Loucy (cell line): ENCODE data around the gene CHP2.
A peak's percentile ranks its signal among the peaks of the same experiment; 100 is the strongest.
"Not testable (repeated sequence)": the region's sequence is repeated elsewhere in the genome, so short reads cannot be mapped to it uniquely, and the experiment has no call there.

ENCODE experiments used
- H2AFZ ChIP-seq: fragments of 200-600 bp; sonication (generic); 2 replicates; pipeline ENCODE4 v1.6.0; 2016; ENCODE audit warnings: antibody characterized with exemption, mild to moderate bottlenecking, low read length, moderate library complexity
- H3F3A ChIP-seq: fragments of 200-600 bp; 2 replicates; pipeline ENCODE4 v1.6.0; 2016; ENCODE audit warnings: antibody characterized with exemption, low read depth, mild to moderate bottlenecking
- H3K27me3 ChIP-seq: fragments of 200-600 bp; sonication (generic); 2 replicates; pipeline ENCODE4 v1.6.1; 2014; ENCODE audit warnings: low read length, mild to moderate bottlenecking; ENCODE audit not compliant: insufficient read depth, poor library complexity, severe bottlenecking
- H3K36me3 ChIP-seq: fragments of 200-600 bp; sonication (generic); 2 replicates; pipeline ENCODE4 v1.6.1; 2016; ENCODE audit warnings: low read length; ENCODE audit not compliant: insufficient read depth
- H3K4me1 ChIP-seq: fragments of 200-600 bp; sonication (generic); 2 replicates; pipeline ENCODE4 v1.5.1; 2014; ENCODE audit warnings: low read length, mild to moderate bottlenecking; ENCODE audit not compliant: insufficient read depth, poor library complexity, severe bottlenecking
- H3K4me2 ChIP-seq: fragments of 200-600 bp; sonication (generic); 2 replicates; pipeline ENCODE4 v1.6.0; 2014; ENCODE audit warnings: antibody characterized with exemption, low read length, low read depth, mild to moderate bottlenecking; ENCODE audit not compliant: poor library complexity, severe bottlenecking
- H3K4me3 ChIP-seq: fragments of 200-600 bp; sonication (generic); 2 replicates; pipeline ENCODE4 v1.5.1; 2014; ENCODE audit warnings: low read length, mild to moderate bottlenecking, mixed read lengths; ENCODE audit not compliant: poor library complexity, severe bottlenecking
- H3K79me2 ChIP-seq: fragments of 200-600 bp; sonication (generic); 2 replicates; pipeline ENCODE4 v1.6.1; 2014; ENCODE audit warnings: low read length; ENCODE audit not compliant: insufficient read depth
- H3K9ac ChIP-seq: fragments of 200-600 bp; sonication (generic); 2 replicates; pipeline ENCODE4 v1.6.0; 2014; ENCODE audit warnings: mild to moderate bottlenecking, low read depth, low read length, moderate library complexity; ENCODE audit not compliant: poor library complexity, severe bottlenecking
- H3K9me2 ChIP-seq: fragments of 200-600 bp; sonication (generic); replicated peaks from 2 replicates; pipeline ENCODE4 v1.6.1; 2016; ENCODE audit warnings: low read depth, low read length, mixed read lengths
- H3K9me3 ChIP-seq: fragments of 200-600 bp; sonication (generic); 2 replicates; pipeline ENCODE4 v1.6.1; 2014; ENCODE audit warnings: mild to moderate bottlenecking, antibody characterized with exemption, low read length, low read depth; ENCODE audit not compliant: insufficient read depth
- H4K20me1 ChIP-seq: fragments of 200-600 bp; sonication (generic); 2 replicates; pipeline ENCODE4 v1.6.0; 2014; ENCODE audit warnings: antibody characterized with exemption, low read length, mild to moderate bottlenecking; ENCODE audit not compliant: insufficient read depth, poor library complexity, severe bottlenecking
- EZH2phosphoT487 ChIP-seq: fragments of 200-600 bp; IDR thresholded peaks from 2 replicates; pipeline ENCODE4 v1.6.1; 2018; ENCODE audit warnings: antibody characterized with exemption, mild to moderate bottlenecking, moderate library complexity, borderline replicate concordance
- TF ChIP-seq, protein P1 (sequence below): fragments of 200-600 bp; sonication (generic); conservative IDR thresholded peaks from 2 replicates; pipeline ENCODE4 v1.5.1; 2014; ENCODE audit warnings: mild to moderate bottlenecking, antibody characterized with exemption, low read length

CHP2 gene

DNA sequence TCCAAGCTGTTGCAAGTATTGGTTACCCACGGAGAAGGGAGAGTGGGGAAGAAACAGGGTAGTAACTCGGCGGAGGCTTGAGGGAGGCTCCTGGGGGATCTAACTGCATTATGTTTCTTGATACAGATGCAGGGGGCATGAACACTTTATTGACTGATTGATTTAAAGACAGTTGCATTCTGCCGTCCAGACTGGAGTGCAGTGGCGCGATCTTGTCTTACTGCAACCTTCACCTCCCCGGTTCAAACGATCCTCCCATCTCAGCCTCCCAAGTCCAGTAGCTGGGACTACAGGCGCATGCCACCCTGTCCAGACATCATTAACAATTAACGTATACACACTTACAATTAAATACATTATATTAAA is 26.7 kb upstream of the CHP2 start:
- H3F3A ChIP-seq = no peaks in the 10 kb centered on the region
- H3K9me2 ChIP-seq = no peaks in the 10 kb centered on the region
- no peaks in the 10 kb centered on the region for H3K27me3 ChIP-seq
- H3K4me2 ChIP-seq = peak overlapping the region; percentile 46
- H2AFZ ChIP-seq = peak overlapping the region; percentile 90
- H3K79me2 ChIP-seq = no peaks in the 10 kb centered on the region
- H3K4me1 ChIP-seq = no peaks in the 10 kb centered on the region
- no peak for TF ChIP-seq EZH2phosphoT487
- TF ChIP-seq, protein P1, sequence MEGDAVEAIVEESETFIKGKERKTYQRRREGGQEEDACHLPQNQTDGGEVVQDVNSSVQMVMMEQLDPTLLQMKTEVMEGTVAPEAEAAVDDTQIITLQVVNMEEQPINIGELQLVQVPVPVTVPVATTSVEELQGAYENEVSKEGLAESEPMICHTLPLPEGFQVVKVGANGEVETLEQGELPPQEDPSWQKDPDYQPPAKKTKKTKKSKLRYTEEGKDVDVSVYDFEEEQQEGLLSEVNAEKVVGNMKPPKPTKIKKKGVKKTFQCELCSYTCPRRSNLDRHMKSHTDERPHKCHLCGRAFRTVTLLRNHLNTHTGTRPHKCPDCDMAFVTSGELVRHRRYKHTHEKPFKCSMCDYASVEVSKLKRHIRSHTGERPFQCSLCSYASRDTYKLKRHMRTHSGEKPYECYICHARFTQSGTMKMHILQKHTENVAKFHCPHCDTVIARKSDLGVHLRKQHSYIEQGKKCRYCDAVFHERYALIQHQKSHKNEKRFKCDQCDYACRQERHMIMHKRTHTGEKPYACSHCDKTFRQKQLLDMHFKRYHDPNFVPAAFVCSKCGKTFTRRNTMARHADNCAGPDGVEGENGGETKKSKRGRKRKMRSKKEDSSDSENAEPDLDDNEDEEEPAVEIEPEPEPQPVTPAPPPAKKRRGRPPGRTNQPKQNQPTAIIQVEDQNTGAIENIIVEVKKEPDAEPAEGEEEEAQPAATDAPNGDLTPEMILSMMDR = no peak; the same call in 1 of the 2 replicates
- H4K20me1 ChIP-seq = no peaks in the 10 kb centered on the region
- H3K36me3 ChIP-seq = no peaks in the 10 kb centered on the region
- no peak overlapping the region for H3K9ac ChIP-seq
- H3K9me3 ChIP-seq = no peaks in the 10 kb centered on the region; the same call in 1 of the 2 replicates
- no peak overlapping the region for H3K4me3 ChIP-seq

DNA sequence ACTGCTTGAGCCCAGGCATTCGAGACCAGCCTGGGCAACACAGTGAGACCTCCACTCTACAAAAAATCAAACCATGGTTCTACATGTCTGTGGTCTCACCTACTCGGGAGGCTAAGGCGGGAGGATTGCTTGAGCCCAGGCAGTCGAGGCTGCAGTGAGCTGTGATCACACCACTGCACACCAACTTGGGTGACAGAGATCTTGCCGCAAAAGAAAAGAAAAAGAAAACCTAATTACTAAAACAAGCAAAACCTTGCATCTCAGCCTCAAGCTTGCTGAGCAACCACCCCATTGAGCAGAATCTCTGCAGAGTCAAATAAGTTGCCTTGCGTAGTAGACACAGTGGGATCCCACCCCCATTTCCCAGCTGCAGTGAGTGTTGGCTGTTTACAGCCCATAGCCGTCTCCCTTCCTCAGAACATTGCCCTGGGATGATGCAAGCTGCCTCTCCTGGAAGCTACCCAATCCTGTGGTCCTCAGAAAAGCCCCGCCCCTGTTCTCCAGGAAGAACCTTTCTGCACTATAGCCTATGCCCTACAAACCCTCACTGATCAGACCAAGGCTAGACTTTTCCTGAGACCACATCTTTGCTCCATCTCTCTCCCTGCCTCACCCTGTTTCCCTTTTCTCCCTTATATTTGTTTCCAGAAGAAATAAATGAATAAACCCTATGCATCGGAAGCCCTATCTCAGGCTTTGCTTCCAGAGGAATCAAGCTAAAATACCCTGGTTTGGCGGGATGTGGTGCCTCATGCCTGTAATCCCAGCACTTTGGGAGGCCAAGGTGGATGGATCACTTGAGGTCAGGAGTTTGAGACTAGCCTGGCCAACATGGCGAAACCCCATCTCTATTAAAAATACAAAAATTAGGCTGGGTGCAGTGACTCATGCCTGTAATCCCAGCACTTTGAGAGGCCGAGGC is 25.1 kb upstream of the CHP2 start:
- Histone ChIP-seq H3K9me2 (no peaks in the 10 kb centered on the region), H3K27me3 (no peaks in the 10 kb centered on the region), H3K4me3 (no peak overlapping the region), H3F3A (no peaks in the 10 kb centered on the region), H3K4me1 (no peaks in the 10 kb centered on the region), H3K4me2 (no peak overlapping the region), H3K36me3 (no peaks in the 10 kb centered on the region), H4K20me1 (no peaks in the 10 kb centered on the region), H2AFZ (peak overlapping the region; percentile 81), H3K9ac (no peak overlapping the region), H3K79me2 (no peaks in the 10 kb centered on the region), H3K9me3 (no peaks in the 10 kb centered on the region)
- no peak for TF ChIP-seq EZH2phosphoT487
- TF ChIP-seq, protein P1 = no peak

DNA sequence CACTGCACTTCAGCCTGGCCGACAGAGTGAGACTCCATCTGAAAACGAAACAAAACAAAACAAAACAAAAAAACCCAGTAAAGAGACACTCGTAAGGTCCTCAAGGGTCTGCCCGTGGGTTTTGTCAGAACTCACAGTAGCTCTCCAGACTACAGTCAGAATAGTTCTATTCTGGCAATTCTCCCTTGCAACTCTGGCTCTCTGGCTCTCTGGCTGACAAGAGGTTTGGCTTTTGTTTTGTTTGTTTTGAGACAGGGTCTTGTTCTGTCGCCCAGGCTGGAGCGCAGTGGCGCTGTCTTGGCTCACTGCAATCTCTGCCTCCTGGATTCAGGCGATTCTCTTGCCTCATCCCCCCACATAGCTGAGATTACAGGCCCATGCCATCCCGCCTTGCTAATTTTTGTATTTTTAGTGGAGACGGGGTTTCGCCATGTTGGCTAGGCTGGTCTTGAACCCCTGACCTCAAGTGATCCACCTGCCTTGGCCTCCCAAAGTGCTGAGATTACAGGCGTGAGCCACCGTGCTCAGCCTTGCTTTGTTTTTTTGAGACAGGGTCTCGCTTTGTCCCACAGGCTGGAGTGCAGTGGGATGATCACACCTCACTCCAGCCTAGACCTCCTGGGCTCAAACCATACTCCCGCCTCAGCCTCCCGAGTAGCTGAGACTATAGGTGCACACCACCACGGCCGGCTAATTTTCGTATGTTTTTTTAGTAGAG is 20.5 kb upstream of the CHP2 start:
- TF ChIP-seq EZH2phosphoT487 = no peak
- TF ChIP-seq, protein P1 = no peak
- H2AFZ ChIP-seq = peak overlapping the region; percentile 79; the same call in 1 of the 2 replicates
- H3K4me2 ChIP-seq = no peak overlapping the region
- no peaks in the 10 kb centered on the region for H3F3A ChIP-seq
- no peaks in the 10 kb centered on the region for H3K79me2 ChIP-seq
- H3K9me2 ChIP-seq = no peaks in the 10 kb centered on the region
- H3K27me3 ChIP-seq = no peaks in the 10 kb centered on the region
- H3K36me3 ChIP-seq = no peaks in the 10 kb centered on the region
- no peaks in the 10 kb centered on the region for H3K4me1 ChIP-seq
- no peak overlapping the region for H3K4me3 ChIP-seq
- H3K9me3 ChIP-seq = no peaks in the 10 kb centered on the region
- H4K20me1 ChIP-seq = no peaks in the 10 kb centered on the region
- H3K9ac ChIP-seq = no peak overlapping the region

DNA sequence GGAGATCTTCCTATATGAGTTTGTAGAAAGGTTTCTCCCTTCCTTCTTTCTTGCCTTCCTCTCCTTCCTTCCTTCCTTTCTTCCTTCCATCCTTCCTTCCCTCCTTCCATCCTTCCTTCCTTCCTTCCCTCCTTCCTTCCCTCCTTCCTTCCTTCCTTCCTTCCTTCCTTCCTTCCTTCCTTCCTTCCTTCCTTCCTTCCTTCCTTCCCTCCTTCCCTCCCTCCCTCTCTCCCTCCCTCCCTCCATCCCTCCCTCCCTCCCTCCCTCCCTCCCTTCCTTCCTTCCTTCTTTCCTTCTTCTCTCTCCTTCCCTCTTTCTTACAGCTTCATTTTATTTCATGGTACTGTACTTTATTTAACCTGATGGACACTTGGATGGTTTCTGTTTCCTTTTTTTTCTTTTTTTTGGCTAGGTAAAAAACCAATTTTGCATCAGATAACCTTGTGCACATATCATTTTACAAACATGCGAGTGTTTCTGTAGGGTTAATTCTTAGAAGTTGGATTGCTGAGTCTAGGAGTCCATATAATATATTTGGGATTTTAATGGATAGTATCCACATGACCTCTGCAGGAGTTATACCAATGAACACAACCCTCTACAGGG is 17.3 kb upstream of the CHP2 start:
- H3K4me2 ChIP-seq, H3F3A ChIP-seq, H3K27me3 ChIP-seq, H3K4me3 ChIP-seq, H3K36me3 ChIP-seq, H3K9me2 ChIP-seq, H3K79me2 ChIP-seq, H2AFZ ChIP-seq, H3K9ac ChIP-seq, H3K9me3 ChIP-seq, H3K4me1 ChIP-seq, H4K20me1 ChIP-seq: not testable (repeated sequence)
